HEK293T (cell line): ENCODE measurements around the gene APPL2.

Experiments
- ARNT ChIP-seq: fragments of 450-650 bp; IDR thresholded peaks from 2 replicates; pipeline ENCODE4 v1.6.1; 2017; ENCODE audit warnings: mild to moderate bottlenecking
- CTBP1 ChIP-seq: fragments of 450-650 bp; IDR thresholded peaks from 2 replicates; pipeline ENCODE4 v1.6.1; 2016; ENCODE audit warnings: borderline replicate concordance
- ELF4 ChIP-seq: fragments of 450-650 bp; IDR thresholded peaks from 2 replicates; pipeline ENCODE4 v1.6.1; 2017; ENCODE audit warnings: antibody characterized with exemption
- FOXA1 ChIP-seq: fragments of 450-650 bp; IDR thresholded peaks from 2 replicates; pipeline ENCODE4 v1.6.1; 2016; ENCODE audit warnings: mild to moderate bottlenecking
- FOXK2 ChIP-seq: fragments of 450-650 bp; IDR thresholded peaks from 2 replicates; pipeline ENCODE4 v1.6.1; 2016; ENCODE audit warnings: mild to moderate bottlenecking
- LEF1 ChIP-seq: fragments of 450-650 bp; IDR thresholded peaks from 2 replicates; pipeline ENCODE4 v1.6.1; 2017; ENCODE audit warnings: mild to moderate bottlenecking, borderline replicate concordance
- PKNOX1 ChIP-seq: fragments of 450-650 bp; IDR thresholded peaks from 2 replicates; pipeline ENCODE4 v1.6.1; 2016
- SP1 ChIP-seq: fragments of 450-650 bp; IDR thresholded peaks from 2 replicates; pipeline ENCODE4 v1.6.1; 2017
- SUZ12 ChIP-seq: fragments of 450-650 bp; IDR thresholded peaks from 2 replicates; pipeline ENCODE4 v1.6.1; 2016; ENCODE audit warnings: mild to moderate bottlenecking
- ZNF384 ChIP-seq: fragments of 450-650 bp; IDR thresholded peaks from 2 replicates; pipeline ENCODE4 v1.6.1; 2016

- TF ChIP-seq ZNF384 (no peak), PKNOX1 (no peak), FOXA1 (no peak), FOXK2 (no peak), ARNT (no peak), LEF1 (no peak), ELF4 (no peak), CTBP1 (no peak), SP1 (no peak), SUZ12 (no peak)
Observed at GRCh38 chr12:105262461-105263184, 26.6 kb upstream of the APPL2 start.
